H9 (cell line): ENCODE data around the gene NEAT1. TPM values are rescaled to one million over a fixed set of nuclear protein-coding genes. Genes with fewer than 3 reads are reported as not detected.

ENCODE experiments used
- DNase-seq: peaks from one replicate; pipeline ENCODE4 v3.0.0-alpha.2; 2017
- H2AFZ ChIP-seq: one replicate; pipeline ENCODE4 v1.6.1; 2013; ENCODE audit warnings: mild to moderate bottlenecking, low read length, control low read depth, moderate library complexity
- H2AK5ac ChIP-seq: 2 replicates; pipeline ENCODE4 v1.6.1; 2013; ENCODE audit warnings: low read length, control low read depth, mixed read lengths; ENCODE audit not compliant: insufficient read length
- H2BK120ac ChIP-seq: one replicate; pipeline ENCODE4 v1.6.1; 2013; ENCODE audit warnings: low read depth, mild to moderate bottlenecking, low read length, control low read depth, inconsistent platforms; ENCODE audit not compliant: poor library complexity, severe bottlenecking
- H2BK12ac ChIP-seq: 2 replicates; pipeline ENCODE4 v1.6.1; 2013; ENCODE audit warnings: low read length, control low read depth, mixed read lengths, low read depth; ENCODE audit not compliant: insufficient read length
- H2BK15ac ChIP-seq: 2 replicates; pipeline ENCODE4 v1.6.1; 2013; ENCODE audit warnings: low read depth, low read length, control low read depth
- H2BK20ac ChIP-seq: one replicate; pipeline ENCODE4 v1.6.1; 2013; ENCODE audit warnings: low read depth, mild to moderate bottlenecking, low read length, control low read depth, inconsistent platforms; ENCODE audit not compliant: poor library complexity, severe bottlenecking
- H2BK5ac ChIP-seq: 2 replicates; pipeline ENCODE4 v1.6.1; 2013; ENCODE audit warnings: low read length, control low read depth, mixed read lengths; ENCODE audit not compliant: insufficient read length
- H3K14ac ChIP-seq: 2 replicates; pipeline ENCODE4 v1.6.1; 2013; ENCODE audit warnings: low read length, control low read depth; ENCODE audit not compliant: insufficient read depth
- H3K18ac ChIP-seq: 2 replicates; pipeline ENCODE4 v1.6.1; 2013; ENCODE audit warnings: low read depth, mild to moderate bottlenecking, mixed read lengths, low read length, control low read depth; ENCODE audit not compliant: insufficient read length
- H3K23ac ChIP-seq: 2 replicates; pipeline ENCODE4 v1.6.1; 2013; ENCODE audit warnings: low read length, control low read depth, mixed read lengths, low read depth; ENCODE audit not compliant: insufficient read length
- H3K23me2 ChIP-seq: 2 replicates; pipeline ENCODE4 v1.6.1; 2013; ENCODE audit warnings: low read depth, mild to moderate bottlenecking, mixed read lengths, low read length, control low read depth; ENCODE audit not compliant: insufficient read length, poor library complexity, severe bottlenecking
- H3K27ac ChIP-seq: 2 replicates; pipeline ENCODE4 v1.5.1; 2013; ENCODE audit warnings: low read length, control low read depth, mixed read lengths, low read depth; ENCODE audit not compliant: insufficient read length
- H3K27me3 ChIP-seq: 2 replicates; pipeline ENCODE4 v1.6.1; 2013; ENCODE audit warnings: low read length, control low read depth, inconsistent platforms; ENCODE audit not compliant: insufficient read depth
- H3K4ac ChIP-seq: 2 replicates; pipeline ENCODE4 v1.6.1; 2013; ENCODE audit warnings: low read depth, mild to moderate bottlenecking, control low read depth, inconsistent platforms, low read length, moderate library complexity
- H3K4me1 ChIP-seq: 2 replicates; pipeline ENCODE4 v1.6.1; 2013; ENCODE audit warnings: low read length, control low read depth, inconsistent platforms; ENCODE audit not compliant: insufficient read depth
- H3K4me2 ChIP-seq: 2 replicates; pipeline ENCODE4 v1.6.1; 2013; ENCODE audit warnings: low read length, control low read depth, mixed read lengths; ENCODE audit not compliant: insufficient read length, insufficient read depth
- H3K56ac ChIP-seq: 2 replicates; pipeline ENCODE4 v1.6.1; 2013; ENCODE audit warnings: low read depth, mild to moderate bottlenecking, mixed read lengths, low read length, control low read depth; ENCODE audit not compliant: insufficient read length
- H3K79me1 ChIP-seq: 2 replicates; pipeline ENCODE4 v1.6.1; 2013; ENCODE audit warnings: low read depth, mild to moderate bottlenecking, moderate library complexity, low read length, control low read depth, inconsistent platforms; ENCODE audit not compliant: insufficient read depth, poor library complexity, severe bottlenecking
- H3K79me2 ChIP-seq: 2 replicates; pipeline ENCODE4 v1.6.1; 2013; ENCODE audit warnings: low read length, control low read depth, inconsistent platforms; ENCODE audit not compliant: insufficient read depth
- H3K9ac ChIP-seq: 2 replicates; pipeline ENCODE4 v1.6.1; 2013; ENCODE audit warnings: low read length, control low read depth, mixed read lengths; ENCODE audit not compliant: insufficient read length; ENCODE audit errors: extremely low read depth
- H3K9me3 ChIP-seq: one replicate; pipeline ENCODE4 v1.6.1; 2013; ENCODE audit warnings: low read depth, low read length, inconsistent platforms; ENCODE audit not compliant: control insufficient read depth
- H3T11ph ChIP-seq: one replicate; pipeline ENCODE4 v1.6.1; 2013; ENCODE audit warnings: mild to moderate bottlenecking, low read length, control low read depth, inconsistent platforms
- H4K20me1 ChIP-seq: one replicate; pipeline ENCODE4 v1.6.1; 2013; ENCODE audit not compliant: control insufficient read depth, insufficient read length, insufficient read depth
- H4K5ac ChIP-seq: 2 replicates; pipeline ENCODE4 v1.6.1; 2013; ENCODE audit warnings: low read depth, mild to moderate bottlenecking, mixed read lengths, low read length, control low read depth; ENCODE audit not compliant: insufficient read length
- H4K8ac ChIP-seq: replicated peaks from 2 replicates; pipeline ENCODE4 v1.6.1; 2013; ENCODE audit warnings: low read length, control low read depth, mixed read lengths, low read depth; ENCODE audit not compliant: insufficient read length
- H4K91ac ChIP-seq: 2 replicates; pipeline ENCODE4 v1.6.1; 2013; ENCODE audit warnings: low read depth, mild to moderate bottlenecking, moderate library complexity, mixed read lengths, low read length, control low read depth; ENCODE audit not compliant: insufficient read length
- H3K27ac Mint-ChIP-seq, 3 experiments: 2 replicates in 2 of 3; 3 replicates in 1 of 3; pipeline ENCODE4 v1.8.0; 2020 to 2021; ENCODE audit warnings: mixed read lengths in 3 of 3, mild to moderate bottlenecking in 1 of 3, moderate library complexity in 1 of 3
- H3K27me3 Mint-ChIP-seq: 2 replicates; pipeline ENCODE4 v1.8.0; 2021; ENCODE audit warnings: low read depth, mild to moderate bottlenecking, moderate library complexity, mixed read lengths
- H3K36me3 Mint-ChIP-seq, 3 experiments: 2 replicates in 2 of 3; 3 replicates in 1 of 3; pipeline ENCODE4 v1.8.0; 2020 to 2021; ENCODE audit warnings: low read depth in 3 of 3, mixed read lengths in 3 of 3; ENCODE audit not compliant: insufficient read depth in 1 of 3
- H3K4me1 Mint-ChIP-seq, 2 experiments: 2 replicates each; pipeline ENCODE4 v1.8.0; 2020; ENCODE audit warnings: mixed read lengths in 2 of 2
- H3K4me3 Mint-ChIP-seq, 2 experiments: 2 replicates in 1 of 2; 3 replicates in 1 of 2; pipeline ENCODE4 v1.8.0; 2020 to 2021; ENCODE audit warnings: mild to moderate bottlenecking in 2 of 2, mixed read lengths in 2 of 2, moderate library complexity in 1 of 2
- H3K9me3 Mint-ChIP-seq, 2 experiments: 2 replicates in 1 of 2; 3 replicates in 1 of 2; pipeline ENCODE4 v1.8.0; 2020; ENCODE audit warnings: mild to moderate bottlenecking in 2 of 2, mixed read lengths in 2 of 2, moderate library complexity in 1 of 2
- CTCF ChIP-seq: fragments of 200-600 bp; sonication (generic); conservative IDR thresholded peaks from 3 replicates; pipeline ENCODE4 v1.8.0; 2021; ENCODE audit warnings: antibody characterized with exemption, mild to moderate bottlenecking
- WGBS: extraction: QIAGEN DNeasy Blood & Tissue Kit; methylation state at CpG from one replicate; pipeline ENCODE4 v1.1.7; 2013; ENCODE audit warnings: missing lambda C conversion rate, low lambda C conversion rate, mixed read lengths; ENCODE audit not compliant: insufficient read length; ENCODE audit errors: extremely low coverage; 5-methylcytosine and 5-hydroxymethylcytosine counted together
- total RNA-seq: library from RNA; stranded (reverse); gene quantifications from 2 replicates; pipeline ENCODE4 v1.2.1, GENCODE V29; 2021

Gene NEAT1
- total RNA-seq, 1 experiment from 2014 or later, result 12.7 TPM

GRCh38 chr11:65454311-65454695 lies 31.7 kb downstream of the NEAT1 start:
- H3K27me3 ChIP-seq, result peaks cover 31% of the 10 kb centered on the region
- H2AFZ ChIP-seq, result no peak overlapping the region
- no peak overlapping the region for H3T11ph ChIP-seq
- no peak overlapping the region for H4K91ac ChIP-seq
- H3K79me2 ChIP-seq, result no peaks in the 10 kb centered on the region
- peaks cover 4% of the 10 kb centered on the region for H3K23me2 ChIP-seq
- no peaks in the 10 kb centered on the region for H3K9me3 ChIP-seq
- no peak for TF ChIP-seq CTCF
- peaks cover 2 to 3% (median 2%) of the 10 kb centered on the region in 3 experiments; a peak in 5 of 7 replicates for H3K36me3 Mint-ChIP-seq
- no peak overlapping the region for H3K14ac ChIP-seq
- no peak overlapping the region for H2BK120ac ChIP-seq
- no peak overlapping the region for H3K9ac ChIP-seq
- no peak overlapping the region for H2BK20ac ChIP-seq
- H2AK5ac ChIP-seq, result no peak overlapping the region
- no peak overlapping the region for H4K8ac ChIP-seq
- peak overlapping the region in 1 of 2 experiments; percentile 72; a peak in 1 of 5 replicates for H3K4me3 Mint-ChIP-seq
- no peaks in the 10 kb centered on the region for H3K79me1 ChIP-seq
- no peak overlapping the region for H2BK12ac ChIP-seq
- no peak for DNase-seq
- H3K56ac ChIP-seq, result no peak overlapping the region
- H3K4me2 ChIP-seq, result peak overlapping the region; percentile 53
- H2BK5ac ChIP-seq, result no peak overlapping the region
- no peak overlapping the region for H4K5ac ChIP-seq
- peaks cover 24 to 37% of the 10 kb centered on the region in 2 experiments for H3K9me3 Mint-ChIP-seq
- no peak overlapping the region for H2BK15ac ChIP-seq
- H3K27me3 Mint-ChIP-seq, result peaks cover 89% of the 10 kb centered on the region
- no peaks in the 10 kb centered on the region for H3K4me1 ChIP-seq
- H4K20me1 ChIP-seq, result no peaks in the 10 kb centered on the region
- H3K4ac ChIP-seq, result no peak overlapping the region
- H3K27ac ChIP-seq, result no peak overlapping the region
- H3K23ac ChIP-seq, result no peak overlapping the region
- peaks cover 13 to 18% of the 10 kb centered on the region in 2 experiments for H3K4me1 Mint-ChIP-seq
- H3K27ac Mint-ChIP-seq, result no peak overlapping the region
- no peak overlapping the region for H3K18ac ChIP-seq
- no CpG with 5 or more reads among the region's 10 CpGs for WGBS
